Heart left ventricle (tissue), 16 donors: ENCODE results near the gene ZNF524. TPM values are rescaled to one million over a fixed set of nuclear protein-coding genes. Genes with fewer than 3 reads are reported as not detected.

Experiments
- ATAC-seq, 4 donors: fragments of 200-7000 bp; cut with Tn5 transposase; one replicate each; pipeline ENCODE4 v1.9.1; 2020 to 2022; ENCODE audit warnings: moderate library complexity in 4 of 4, mild to moderate bottlenecking in 3 of 4, moderate number of reproducible peaks in 1 of 4
- DNase-seq, 5 donors: peaks; one replicate each; pipeline ENCODE4 v3.0.0-alpha.2; 2020
- H3K27ac ChIP-seq, 12 donors: fragments of 200-600 bp; sonication (generic) in 4 of 12; one replicate each; pipeline versions ENCODE4 v1.5.0 to v1.8.0; 2016 to 2022; ENCODE audit warnings: mild to moderate bottlenecking in 2 of 12
- H3K27me3 ChIP-seq, 9 donors: fragments of 200-600 bp; sonication (generic) in 2 of 9; one replicate each; pipeline versions ENCODE4 v1.5.1 to v1.8.0; 2016 to 2022; ENCODE audit warnings: mild to moderate bottlenecking in 3 of 9
- H3K36me3 ChIP-seq, 9 donors: fragments of 200-600 bp; sonication (generic) in 2 of 9; one replicate each; pipeline versions ENCODE4 v1.5.0 to v1.8.0; 2018 to 2022; ENCODE audit warnings: mild to moderate bottlenecking in 2 of 9
- H3K4me1 ChIP-seq, 12 donors: fragments of 200-600 bp; sonication (generic) in 4 of 12; one replicate each; pipeline versions ENCODE4 v1.5.0 to v1.8.0; 2016 to 2022; ENCODE audit warnings: mild to moderate bottlenecking in 3 of 12
- H3K4me3 ChIP-seq, 12 donors: fragments of 200-600 bp; sonication (generic) in 4 of 12; one replicate each; pipeline versions ENCODE4 v1.5.0 to v1.8.0; 2017 to 2022; ENCODE audit warnings: mild to moderate bottlenecking in 9 of 12, moderate library complexity in 4 of 12
- H3K9me3 ChIP-seq, 12 donors: fragments of 200-600 bp; sonication (generic) in 4 of 12; one replicate each; pipeline versions ENCODE4 v1.5.0 to v1.8.0; 2016 to 2022; ENCODE audit warnings: mild to moderate bottlenecking in 1 of 12
- CTCF ChIP-seq, 12 donors: fragments of 200-600 bp; sonication (generic) in 4 of 12; IDR thresholded peaks; one replicate each; pipeline versions ENCODE4 v1.5.0 to v1.8.0; 2018 to 2022; ENCODE audit warnings: antibody characterized with exemption in 12 of 12, mild to moderate bottlenecking in 5 of 12
- POLR2A ChIP-seq, 2 donors: fragments of 450-650 bp; IDR thresholded peaks; one replicate each; pipeline ENCODE4 v1.6.1; 2017; ENCODE audit warnings: antibody characterized with exemption in 2 of 2, mild to moderate bottlenecking in 2 of 2, moderate library complexity in 2 of 2
- WGBS, 4 donors: extraction: QIAGEN DNeasy Blood & Tissue Kit in 2 of 4; methylation state at CpG; one replicate each; pipeline versions ENCODE4 v1.1.5 to v1.1.7; 2013 to 2018; 5-methylcytosine and 5-hydroxymethylcytosine counted together
- intact Hi-C, 10 donors: fragments of 100-400 bp; cut with DNase I; formaldehyde crosslinking; loops; one replicate each; pipeline versions ENCODE4 v1.11.1 to v1.14.2; 2022
- polyA plus RNA-seq, 2 donors: library from polyadenylated mRNA; stranded (reverse); fragments of 200-250 nt; gene quantifications; one replicate each; pipeline ENCODE4 v1.2.3, GENCODE V29; 2013
- total RNA-seq, 9 donors: library from RNA; depleted of rRNA in 2 of 9; stranded (reverse); fragments of >200 nt in 2 of 9; fragmentation: NEBNext Ultra II Directional in 3 of 9; extraction: Animal tissue kit (Norgen Biotek cat#: 25700) in 3 of 9; gene quantifications; one replicate each; pipeline versions ENCODE4 v1.1.0 to v1.2.4, GENCODE V29; 2016 to 2023
- donor health status: ischemic (EF 13 %, LVEDD 7.1; RV severe dilation, severe dysfunction).
- donor health status: healthy with polysubstance abuse.
- donor health status: DM: no; HTN: yes; CAD: no.
- donor health status: DM: no; HTN: no; CAD: no.
- donor health status: ischemic (EF 25% LVEDD 6.9; RV normal size, moderate dysfunction).
- donor health status: ischemic (EF 25% LVEDD 5.7; RV mildly dilated, moderate dysfunction).
- donor health status: healthy.
- donor health status: DM: yes; HTN: yes; CAD: no.
- donor health status: ischemic (EF 35%, LVEDD 5.7; RV mildly dilated, moderate dysfunction).
- donor health status: nonischemic (EF 11% LVEDD 7.7; RV severe dilation, severe dysfunction).
- donor health status: DM: yes; HTN: yes; CAD: no.
- donor health status: PGD.
- donor health status: ischemic (EF 29% LVEDD 5.4; RV normal size, mild dysfunction).
- donor health status: nonischemic (EF 23%, LVEDD 6.1; RV moderate dilation, normal function).

Gene ZNF524
- total and polyA plus RNA-seq, 11 donors = 11.0 to 34.7 (median 16.7) TPM

GRCh38 chr19:55613396-55613795 is 13.3 kb downstream of the ZNF524 start:
- intact Hi-C loops = no loop called here
- Histone ChIP-seq H3K27ac (peak overlapping the region in 2 of 12 donors; percentile 85 to 86), H3K9me3 (no peaks in the 10 kb centered on the region), H3K36me3 (peaks cover 0 to 58% (median 43%) of the 10 kb centered on the region in 9 donors), H3K27me3 (no peaks in the 10 kb centered on the region), H3K4me1 (peaks cover 0 to 33% (median 22%) of the 10 kb centered on the region in 12 donors), H3K4me3 (no peak overlapping the region)
- no peak for ATAC-seq
- 94 to 97% (median 95%) methylated on average over 24 to 27 of the region's 27 CpGs for WGBS, 4 donors
- peak in 1 of 5 donors; percentile 61 for DNase-seq
- no peak for TF ChIP-seq CTCF (IDR thresholded peaks at IDR 0.05)
- no peak for TF ChIP-seq POLR2A (IDR thresholded peaks at IDR 0.05)

GRCh38 chr19:55613930-55614710 is 14.0 kb downstream of the ZNF524 start:
- no peaks in the 10 kb centered on the region for H3K9me3 ChIP-seq
- peaks cover 0 to 31% (median 22%) of the 10 kb centered on the region in 12 donors for H3K4me1 ChIP-seq
- H3K27me3 ChIP-seq = no peaks in the 10 kb centered on the region
- DNase-seq (peak in 1 of 5 donors; percentile 57), ATAC-seq (no peak)
- H3K27ac ChIP-seq = no peak overlapping the region
- 93 to 95% (median 94%) methylated on average over 50 to 75 of the region's 75 CpGs for WGBS, 4 donors
- H3K36me3 ChIP-seq = peaks cover 0 to 55% (median 42%) of the 10 kb centered on the region in 9 donors
- H3K4me3 ChIP-seq = no peak overlapping the region
- TF ChIP-seq CTCF (IDR thresholded peaks at IDR 0.05) = no peak
- TF ChIP-seq POLR2A (IDR thresholded peaks at IDR 0.05) = no peak
- intact Hi-C loops = no loop called here

GRCh38 chr19:55614711-55615542 is 14.8 kb downstream of the ZNF524 start:
- no peak overlapping the region for H3K4me3 ChIP-seq
- H3K27me3 ChIP-seq = no peaks in the 10 kb centered on the region
- DNase-seq (peak in 1 of 5 donors; percentile 56), ATAC-seq (no peak)
- WGBS, 4 donors = 93 to 98% (median 97%) methylated on average over 67 to 98 of the region's 98 CpGs
- H3K4me1 ChIP-seq = peaks cover 0 to 37% (median 22%) of the 10 kb centered on the region in 12 donors
- H3K36me3 ChIP-seq = peaks cover 0 to 48% (median 34%) of the 10 kb centered on the region in 9 donors
- intact Hi-C loops = no loop called here
- H3K27ac ChIP-seq = no peak overlapping the region
- TF ChIP-seq CTCF (IDR thresholded peaks at IDR 0.05) = no peak
- TF ChIP-seq POLR2A (IDR thresholded peaks at IDR 0.05) = no peak
- H3K9me3 ChIP-seq = no peaks in the 10 kb centered on the region
